IPS-15b (cell line): ENCODE results near the gene ABCG1.

Experiments
- H3K27me3 ChIP-seq: one replicate; pipeline ENCODE4 v1.6.1; 2013; ENCODE audit warnings: low read length; ENCODE audit not compliant: control insufficient read depth, insufficient read depth
- H3K36me3 ChIP-seq: one replicate; pipeline ENCODE4 v1.6.1; 2013; ENCODE audit warnings: low read length; ENCODE audit not compliant: control insufficient read depth, insufficient read depth
- H3K4me1 ChIP-seq: one replicate; pipeline ENCODE4 v1.6.1; 2013; ENCODE audit warnings: mild to moderate bottlenecking, low read length; ENCODE audit not compliant: control insufficient read depth, insufficient read depth
- H3K4me3 ChIP-seq: one replicate; pipeline ENCODE4 v1.5.1; 2013; ENCODE audit warnings: low read depth, low read length
- H3K9ac ChIP-seq: one replicate; pipeline ENCODE4 v1.6.1; 2013; ENCODE audit warnings: low read depth, mild to moderate bottlenecking, low read length
- H3K9me3 ChIP-seq: one replicate; pipeline ENCODE4 v1.6.1; 2013; ENCODE audit warnings: mild to moderate bottlenecking, low read length; ENCODE audit not compliant: control insufficient read depth, insufficient read depth

The ABCG1 gene

DNA sequence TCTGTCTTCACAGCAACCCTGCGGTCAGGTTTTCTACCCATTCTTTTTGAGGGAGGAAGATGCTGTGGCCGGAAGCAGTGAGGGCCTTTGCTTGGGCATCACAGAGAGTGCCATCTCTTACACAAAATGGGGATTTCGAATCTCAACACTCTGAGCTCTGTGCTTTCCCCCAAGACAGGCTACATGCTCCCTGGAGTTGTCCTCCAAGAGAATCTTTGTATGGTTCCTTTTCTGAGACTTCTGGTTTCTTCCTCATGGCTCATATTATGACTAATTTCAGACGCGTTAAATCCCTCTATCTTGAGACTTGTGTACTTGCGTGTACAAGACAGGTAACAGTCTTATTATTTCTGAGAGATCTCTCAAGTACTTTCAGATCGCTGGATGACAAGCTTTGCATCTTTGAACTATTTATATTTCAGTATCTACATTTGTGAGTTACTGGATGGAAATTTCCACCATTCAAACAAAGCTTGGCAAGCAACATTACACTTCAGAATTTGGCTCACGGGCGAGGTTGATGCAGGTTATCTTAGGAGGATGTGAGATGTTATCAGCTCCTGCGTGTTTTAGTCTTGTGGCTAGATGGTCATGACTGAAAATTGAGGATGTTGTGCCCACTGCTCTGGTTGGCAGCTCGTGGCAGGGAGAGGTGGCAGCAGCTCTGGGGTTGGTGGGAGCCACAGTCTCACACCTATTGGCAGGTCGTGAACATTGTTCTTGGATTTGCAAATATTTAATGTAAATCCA is 19.4 kb downstream of the ABCG1 start:
- peaks cover 7% of the 10 kb centered on the region for H3K4me1 ChIP-seq
- peaks cover 27% of the 10 kb centered on the region for H3K27me3 ChIP-seq
- H3K4me3 ChIP-seq, result no peak overlapping the region
- H3K9me3 ChIP-seq, result no peaks in the 10 kb centered on the region
- H3K36me3 ChIP-seq, result no peaks in the 10 kb centered on the region
- no peak overlapping the region for H3K9ac ChIP-seq

DNA sequence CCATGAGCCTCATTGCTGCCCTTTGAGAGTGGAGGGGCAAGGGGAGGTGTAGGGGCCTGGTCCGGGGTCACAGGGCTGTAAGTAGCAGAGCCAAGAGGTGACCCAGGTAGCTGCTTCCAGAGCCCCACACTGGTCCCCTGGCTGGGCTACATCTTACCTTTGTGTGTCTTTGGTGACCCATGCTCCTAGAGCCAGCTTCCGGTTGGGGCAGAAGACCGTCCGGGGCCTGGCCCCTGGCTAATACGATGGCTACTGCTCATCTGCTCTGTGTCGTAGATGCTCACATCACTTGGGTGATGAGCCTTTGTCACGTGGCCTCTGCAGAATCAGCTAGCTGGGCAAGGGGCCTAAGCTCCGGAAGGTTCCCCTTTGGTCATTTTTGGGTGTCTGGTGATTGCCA is 20.6 kb downstream of the ABCG1 start:
- Histone ChIP-seq H3K9me3 (no peaks in the 10 kb centered on the region), H3K9ac (no peak overlapping the region), H3K4me3 (no peak overlapping the region), H3K4me1 (peaks cover 3% of the 10 kb centered on the region), H3K36me3 (no peaks in the 10 kb centered on the region), H3K27me3 (peaks cover 19% of the 10 kb centered on the region)

DNA sequence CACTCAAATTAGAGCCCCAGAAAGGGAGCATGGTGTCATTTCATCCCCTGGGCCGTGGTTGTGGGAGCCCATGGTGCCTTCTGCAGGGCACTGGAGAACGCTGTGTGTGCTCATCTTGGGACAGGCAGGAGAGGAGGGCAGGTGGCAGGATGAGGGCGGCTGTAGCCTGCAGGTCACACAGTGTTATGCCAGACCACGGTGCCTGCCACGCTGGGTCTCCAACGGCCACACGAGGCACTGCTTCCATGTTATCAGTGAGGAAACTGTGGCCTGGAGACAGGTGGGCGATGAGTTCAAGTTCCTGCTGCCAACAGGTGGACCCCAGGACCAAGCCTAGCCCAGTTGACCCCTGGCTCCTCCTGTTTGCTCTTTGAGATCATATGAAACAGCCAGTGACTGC is 21.0 kb downstream of the ABCG1 start:
- H3K9ac ChIP-seq, result no peak overlapping the region
- no peaks in the 10 kb centered on the region for H3K36me3 ChIP-seq
- no peak overlapping the region for H3K4me3 ChIP-seq
- H3K27me3 ChIP-seq, result peaks cover 18% of the 10 kb centered on the region
- peaks cover 3% of the 10 kb centered on the region for H3K4me1 ChIP-seq
- H3K9me3 ChIP-seq, result no peaks in the 10 kb centered on the region

DNA sequence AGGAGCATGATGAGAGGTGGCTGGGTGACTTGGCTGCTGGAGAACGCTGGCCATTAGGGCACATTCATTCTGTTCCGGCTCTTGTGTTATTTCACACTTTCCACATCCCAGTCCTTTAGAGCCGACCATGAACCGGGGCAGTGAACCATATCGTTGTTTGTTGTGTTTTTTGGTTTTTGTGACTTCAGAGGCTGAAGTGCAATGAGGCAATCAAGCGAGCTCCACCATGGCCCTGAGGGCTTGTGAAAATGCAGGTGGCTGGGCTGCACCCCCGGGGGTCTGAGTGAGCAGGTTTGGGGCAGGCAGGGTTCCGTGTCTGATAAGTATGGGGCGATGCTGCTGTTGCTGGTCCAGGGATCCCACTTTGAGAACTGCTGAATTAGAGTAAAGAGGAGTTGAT is 23.7 kb downstream of the ABCG1 start:
- Histone ChIP-seq H3K27me3 (no peaks in the 10 kb centered on the region), H3K9me3 (no peaks in the 10 kb centered on the region), H3K36me3 (no peaks in the 10 kb centered on the region), H3K9ac (no peak overlapping the region), H3K4me1 (no peaks in the 10 kb centered on the region), H3K4me3 (no peak overlapping the region)

DNA sequence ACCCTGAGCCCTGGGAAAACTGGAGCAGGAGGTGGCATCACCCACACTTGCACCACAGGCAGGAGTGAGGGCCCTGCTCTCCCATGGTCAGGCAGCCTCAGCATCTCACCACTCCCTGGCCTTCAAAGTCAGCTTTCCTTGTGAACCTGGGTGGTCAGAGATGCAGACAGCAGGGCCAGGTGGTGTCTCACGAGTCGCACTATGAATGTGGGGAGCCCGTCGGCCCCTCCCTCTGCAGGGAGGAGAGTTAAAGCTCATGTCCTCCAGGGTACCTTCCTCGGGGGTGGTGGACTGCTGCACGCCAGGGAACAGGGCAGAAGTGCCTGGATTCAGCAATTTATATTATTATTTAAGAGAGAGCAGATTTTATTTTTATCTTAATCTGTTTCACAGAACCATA is 24.1 kb downstream of the ABCG1 start:
- Histone ChIP-seq H3K4me1 (no peaks in the 10 kb centered on the region), H3K9ac (no peak overlapping the region)

DNA sequence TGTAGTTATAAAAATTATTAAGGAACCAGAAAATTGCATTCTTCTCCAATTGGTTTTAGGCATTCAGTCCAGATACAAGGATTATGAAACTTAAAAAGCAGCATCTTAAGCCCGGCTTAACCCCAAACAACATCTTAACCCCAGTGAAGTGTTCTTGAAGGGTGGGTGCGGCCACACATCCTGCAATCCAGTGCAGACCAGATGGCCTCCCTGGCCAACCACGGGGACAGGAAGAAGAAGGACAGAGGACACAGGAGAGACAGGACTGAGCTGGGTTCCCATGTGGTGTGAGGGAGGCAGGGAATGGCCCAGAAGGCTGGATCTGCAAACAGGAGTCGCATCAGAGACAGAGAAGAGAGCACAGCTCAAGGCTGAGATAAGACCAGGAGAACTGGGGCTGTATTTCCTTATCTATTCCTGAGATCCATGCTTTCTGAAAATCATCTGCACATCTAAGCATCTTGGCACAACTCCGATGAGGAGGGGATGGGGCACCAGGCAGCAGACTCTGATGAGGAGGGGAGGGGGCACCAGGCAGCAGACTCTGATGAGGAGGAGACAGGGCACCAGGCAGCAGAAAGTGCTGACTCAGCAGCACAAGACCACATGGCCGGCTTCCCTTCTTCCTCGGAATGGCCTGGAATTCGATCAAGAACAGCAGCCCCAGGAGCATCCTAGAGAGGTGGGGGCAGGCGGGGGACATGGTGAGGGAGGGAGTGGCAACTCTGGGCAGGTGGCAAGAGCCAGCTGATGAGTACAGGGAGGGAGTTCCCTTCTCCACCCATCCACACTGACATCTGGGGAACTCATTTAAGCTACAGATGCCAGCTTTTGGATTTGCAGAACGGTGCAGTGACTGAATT is 26.6 kb downstream of the ABCG1 start:
- H3K4me1 ChIP-seq, result no peaks in the 10 kb centered on the region
- H3K9me3 ChIP-seq, result no peaks in the 10 kb centered on the region
- H3K27me3 ChIP-seq, result no peaks in the 10 kb centered on the region
- no peaks in the 10 kb centered on the region for H3K36me3 ChIP-seq
- no peak overlapping the region for H3K9ac ChIP-seq
- no peak overlapping the region for H3K4me3 ChIP-seq

More for the DNA sequence above, 24.1 kb downstream of the ABCG1 start:
- no peak overlapping the region for H3K4me3 ChIP-seq
- no peaks in the 10 kb centered on the region for H3K9me3 ChIP-seq
- no peaks in the 10 kb centered on the region for H3K36me3 ChIP-seq
- no peaks in the 10 kb centered on the region for H3K27me3 ChIP-seq

DNA sequence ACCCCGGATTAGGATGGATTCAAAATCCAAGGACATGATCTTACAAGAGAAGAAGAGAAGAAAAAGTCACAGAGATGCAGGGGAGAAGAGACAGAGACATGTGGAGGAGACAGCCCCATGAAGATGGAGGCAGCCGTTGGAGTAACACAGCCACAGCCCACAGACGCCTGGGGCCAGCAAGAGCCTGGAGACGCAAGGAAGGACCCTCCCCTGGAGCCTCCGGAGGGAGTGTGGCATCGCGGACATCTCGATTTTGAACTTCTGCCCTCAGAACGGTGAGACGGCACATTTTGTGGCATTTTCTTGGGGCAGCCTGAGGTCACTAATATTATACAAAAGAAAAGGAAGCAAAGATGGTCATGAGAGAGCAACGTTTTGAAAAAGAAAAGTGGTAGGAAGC is 28.8 kb downstream of the ABCG1 start:
- no peaks in the 10 kb centered on the region for H3K36me3 ChIP-seq
- no peaks in the 10 kb centered on the region for H3K9me3 ChIP-seq
- H3K4me3 ChIP-seq, result no peak overlapping the region
- H3K27me3 ChIP-seq, result no peaks in the 10 kb centered on the region
- no peaks in the 10 kb centered on the region for H3K4me1 ChIP-seq
- no peak overlapping the region for H3K9ac ChIP-seq

DNA sequence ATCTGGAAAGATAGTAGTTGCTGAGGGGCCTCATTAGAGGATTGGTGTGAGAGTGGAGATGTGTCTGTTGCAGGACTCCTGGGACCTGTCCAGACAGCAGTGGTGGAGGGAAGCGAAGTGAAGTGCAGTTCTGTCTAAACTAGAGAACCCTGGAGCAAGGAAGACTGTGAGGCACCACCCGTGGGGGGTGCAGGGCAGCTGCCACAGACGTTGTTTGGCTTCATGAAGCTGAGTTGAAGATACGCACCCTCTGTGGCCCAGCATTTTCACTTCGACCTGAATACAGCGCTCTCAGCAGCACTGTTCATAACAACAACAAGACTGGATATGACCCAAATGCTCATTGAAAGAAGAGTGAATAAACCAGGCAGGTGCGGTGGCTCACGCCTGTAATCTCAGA is 29.3 kb downstream of the ABCG1 start:
- no peak overlapping the region for H3K9ac ChIP-seq
- no peaks in the 10 kb centered on the region for H3K9me3 ChIP-seq
- H3K36me3 ChIP-seq, result no peaks in the 10 kb centered on the region
- H3K4me1 ChIP-seq, result no peaks in the 10 kb centered on the region
- no peaks in the 10 kb centered on the region for H3K27me3 ChIP-seq
- no peak overlapping the region for H3K4me3 ChIP-seq

DNA sequence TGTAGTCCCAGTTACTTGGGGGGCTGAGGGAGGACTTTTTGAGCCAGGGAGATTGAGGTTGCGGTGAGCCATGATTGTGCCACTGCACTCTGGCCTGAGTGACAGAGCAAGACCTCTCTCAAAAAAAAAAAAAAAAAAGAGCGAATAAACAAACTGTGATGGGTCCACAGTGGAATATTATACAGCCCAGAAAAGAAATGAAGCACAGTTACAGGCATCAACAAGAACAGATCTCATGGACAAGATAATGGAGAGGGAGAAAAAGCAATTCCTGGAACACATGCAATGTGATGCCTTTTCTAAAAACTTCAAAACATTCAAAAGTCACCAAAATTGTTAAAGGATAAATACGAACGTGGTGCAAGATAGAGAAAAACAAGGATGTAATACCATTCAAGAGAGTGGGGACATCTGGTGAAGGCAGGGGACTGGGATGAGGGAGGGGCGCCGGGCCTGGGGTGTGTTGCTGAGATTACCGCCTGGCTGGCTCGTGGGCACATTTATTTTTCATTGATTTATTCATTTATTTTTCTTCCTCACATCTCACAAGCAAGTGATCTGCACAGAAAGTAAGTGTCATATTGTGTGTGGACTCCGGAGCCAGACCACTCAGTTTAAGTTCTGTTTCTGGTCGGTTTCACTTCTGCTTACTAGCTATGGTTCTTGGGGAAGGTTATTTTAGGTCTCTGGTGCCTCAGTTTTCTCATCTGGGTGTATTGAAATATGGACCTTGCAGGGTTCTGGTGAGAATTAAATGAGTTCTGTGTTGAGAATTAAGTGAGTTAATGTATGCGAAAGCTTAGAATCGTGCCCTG is 30.1 kb downstream of the ABCG1 start:
- Histone ChIP-seq H3K4me3 (no peak overlapping the region), H3K9ac (no peak overlapping the region), H3K36me3 (no peaks in the 10 kb centered on the region), H3K27me3 (no peaks in the 10 kb centered on the region), H3K4me1 (no peaks in the 10 kb centered on the region), H3K9me3 (no peaks in the 10 kb centered on the region)

DNA sequence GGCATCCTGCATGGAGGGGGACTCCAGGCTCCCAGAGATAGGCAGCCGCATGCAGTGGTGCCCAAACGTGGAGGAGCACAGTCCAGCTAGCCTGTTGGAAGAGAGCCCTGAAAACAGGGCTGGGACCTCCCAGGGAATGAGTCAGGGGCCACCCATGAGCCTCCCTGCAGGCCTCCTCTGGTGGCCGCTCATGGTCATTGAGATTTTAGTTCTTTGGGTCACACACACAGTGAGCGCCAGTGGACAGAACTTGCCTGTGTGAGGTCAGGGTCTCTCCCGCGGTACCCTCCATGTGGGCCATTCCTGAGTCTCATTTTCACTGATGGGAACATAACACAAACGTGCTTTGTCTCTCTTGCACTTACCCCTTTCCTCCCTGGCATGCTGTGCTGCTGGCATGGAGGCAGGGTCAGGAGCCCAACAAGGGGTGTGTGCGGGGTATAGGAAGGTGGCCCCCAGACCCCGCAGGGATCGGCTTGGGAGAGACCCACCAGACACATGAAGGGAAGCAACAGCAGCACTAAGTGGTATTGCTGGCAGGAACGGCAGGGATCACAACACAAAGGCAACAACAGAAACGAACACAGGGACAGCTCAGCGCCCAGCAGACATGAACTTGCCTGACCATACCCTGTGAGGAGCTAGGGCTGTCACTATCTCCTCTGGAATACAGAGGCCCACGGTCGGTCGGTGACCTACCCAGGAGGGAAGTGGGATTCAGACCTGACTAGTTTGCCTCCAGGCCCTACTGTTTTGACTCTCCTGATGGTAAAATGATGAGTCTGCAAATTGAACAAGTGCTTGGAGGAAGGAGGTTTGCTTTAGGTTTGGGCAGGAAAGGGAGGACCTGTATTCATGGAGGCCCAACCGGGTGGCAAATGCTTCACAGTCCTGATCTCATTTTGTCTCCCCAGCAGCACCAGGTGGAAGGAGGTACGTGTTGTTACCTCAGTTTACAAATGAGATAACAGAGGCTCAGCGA is 31.8 kb downstream of the ABCG1 start:
- Histone ChIP-seq H3K9me3 (no peaks in the 10 kb centered on the region), H3K4me3 (no peak overlapping the region), H3K4me1 (no peaks in the 10 kb centered on the region), H3K36me3 (no peaks in the 10 kb centered on the region), H3K27me3 (no peaks in the 10 kb centered on the region), H3K9ac (no peak overlapping the region)
